ENCODE results near the gene CCNY.

CCNY gene

GRCh38 chr10:35391954-35392262, 55.6 kb downstream of the CCNY start:
- TF ChIP-seq MAX (IDR thresholded peaks at IDR 0.05): no peak
- TF ChIP-seq ZBTB7A (IDR thresholded peaks at IDR 0.05; ENCODE audit: low read depth): no peak
- no peak for TF ChIP-seq TEAD4 (IDR thresholded peaks at IDR 0.05)
- TF ChIP-seq EGR1 (IDR thresholded peaks at IDR 0.05): no peak
- TF ChIP-seq YY1 (IDR thresholded peaks at IDR 0.05; ENCODE audit: low read depth): no peak
- TF ChIP-seq REST (IDR thresholded peaks at IDR 0.05; ENCODE audit: low read depth): no peak
- TF ChIP-seq CEBPB (IDR thresholded peaks at IDR 0.05): no peak
- TF ChIP-seq NFIC (IDR thresholded peaks at IDR 0.05): no peak
- no peak for TF ChIP-seq RAD21 (IDR thresholded peaks at IDR 0.05; ENCODE audit: low read depth)
- TF ChIP-seq USF1 (IDR thresholded peaks at IDR 0.05): no peak
- TF ChIP-seq TCF12 (IDR thresholded peaks at IDR 0.05; ENCODE audit: low read depth): no peak
- no peak for TF ChIP-seq EP300 (IDR thresholded peaks at IDR 0.05; ENCODE audit: borderline replicate concordance)
- no peak for TF ChIP-seq CREB1 (IDR thresholded peaks at IDR 0.05; ENCODE audit: low read depth)
- TF ChIP-seq FOXM1 (IDR thresholded peaks at IDR 0.05; ENCODE audit: borderline replicate concordance, low read depth): no peak
- no peak for TF ChIP-seq TAF1 (IDR thresholded peaks at IDR 0.05; ENCODE audit: low read depth)

GRCh38 chr10:35392482-35393228, 56.3 kb downstream of the CCNY start:
- no peak for TF ChIP-seq YY1 (IDR thresholded peaks at IDR 0.05; ENCODE audit: low read depth)

GRCh38 chr10:35394411-35394851, 58.1 kb downstream of the CCNY start:
- TF ChIP-seq RAD21 (IDR thresholded peaks at IDR 0.05; ENCODE audit: low read depth) (no peak), USF1 (IDR thresholded peaks at IDR 0.05) (no peak), REST (IDR thresholded peaks at IDR 0.05; ENCODE audit: low read depth) (no peak), MAX (IDR thresholded peaks at IDR 0.05) (no peak)

GRCh38 chr10:35394934-35395333, 58.6 kb downstream of the CCNY start:
- TF ChIP-seq MAX (IDR thresholded peaks at IDR 0.05) (no peak), TAF1 (IDR thresholded peaks at IDR 0.05; ENCODE audit: low read depth) (no peak), FOXM1 (IDR thresholded peaks at IDR 0.05; ENCODE audit: borderline replicate concordance, low read depth) (no peak), TCF12 (IDR thresholded peaks at IDR 0.05; ENCODE audit: low read depth) (no peak), TEAD4 (IDR thresholded peaks at IDR 0.05) (no peak)

- TF ChIP-seq CEBPB (IDR thresholded peaks at IDR 0.05) (no peak), EP300 (IDR thresholded peaks at IDR 0.05; ENCODE audit: borderline replicate concordance) (no peak)
Measured at GRCh38 chr10:35396560-35397434, 60.5 kb downstream of the CCNY start.

- TF ChIP-seq TEAD4 (IDR thresholded peaks at IDR 0.05) (no peak), RAD21 (IDR thresholded peaks at IDR 0.05; ENCODE audit: low read depth) (no peak), EP300 (IDR thresholded peaks at IDR 0.05; ENCODE audit: borderline replicate concordance) (no peak), TAF1 (IDR thresholded peaks at IDR 0.05; ENCODE audit: low read depth) (no peak), CEBPB (IDR thresholded peaks at IDR 0.05) (no peak), USF1 (IDR thresholded peaks at IDR 0.05) (no peak), EGR1 (IDR thresholded peaks at IDR 0.05) (no peak), TCF12 (IDR thresholded peaks at IDR 0.05; ENCODE audit: low read depth) (no peak), REST (IDR thresholded peaks at IDR 0.05; ENCODE audit: low read depth) (no peak), CREB1 (IDR thresholded peaks at IDR 0.05; ENCODE audit: low read depth) (no peak), YY1 (IDR thresholded peaks at IDR 0.05; ENCODE audit: low read depth) (no peak), MAX (IDR thresholded peaks at IDR 0.05) (no peak), NFIC (IDR thresholded peaks at IDR 0.05) (no peak), FOXM1 (IDR thresholded peaks at IDR 0.05; ENCODE audit: borderline replicate concordance, low read depth) (no peak), ZBTB7A (IDR thresholded peaks at IDR 0.05; ENCODE audit: low read depth) (no peak)
Measured at GRCh38 chr10:35397953-35398352, 61.6 kb downstream of the CCNY start.

Measured in Ishikawa (cell line).